Neural cell (in vitro differentiated cells): ENCODE data around the gene BCAP29. TPM values are rescaled to one million over a fixed set of nuclear protein-coding genes. Genes with fewer than 3 reads are reported as not detected.

ENCODE experiments used
- H2AFZ ChIP-seq: fragments of 200-600, 300-800 bp; sonication (generic), shearing (Covaris generic); 2 replicates; pipeline ENCODE4 v1.6.0; 2014; ENCODE audit warnings: low read depth, mild to moderate bottlenecking, antibody characterized with exemption, low read length, moderate library complexity
- H3F3A ChIP-seq: fragments of 200-600 bp; shearing (Covaris generic); 2 replicates; pipeline ENCODE4 v1.6.1; 2016; ENCODE audit warnings: mild to moderate bottlenecking, moderate library complexity, mixed read lengths, antibody characterized with exemption, low read length; ENCODE audit not compliant: insufficient read depth, poor library complexity, severe bottlenecking
- H3K27ac ChIP-seq: fragments of 200-600, 300-800 bp; sonication (generic), shearing (Covaris generic); 2 replicates; pipeline ENCODE4 v1.5.1; 2014; ENCODE audit warnings: mild to moderate bottlenecking, low read length, moderate library complexity
- H3K27me3 ChIP-seq: fragments of 300-800, 200-600 bp; sonication (generic), shearing (Covaris generic); 2 replicates; pipeline ENCODE4 v1.6.0; 2014; ENCODE audit warnings: mild to moderate bottlenecking, low read depth, low read length, moderate library complexity; ENCODE audit not compliant: insufficient read depth
- H3K36me3 ChIP-seq: fragments of 300-800, 200-600 bp; sonication (generic), shearing (Covaris generic); 2 replicates; pipeline ENCODE4 v1.5.1; 2014; ENCODE audit warnings: mild to moderate bottlenecking, antibody characterized with exemption, low read length, moderate library complexity; ENCODE audit not compliant: insufficient read depth
- H3K4me2 ChIP-seq: fragments of 300-800, 200-600 bp; sonication (generic), shearing (Covaris generic); 2 replicates; pipeline ENCODE4 v1.6.0; 2014; ENCODE audit warnings: mild to moderate bottlenecking, low read length
- H3K4me3 ChIP-seq: fragments of 300-800, 200-600 bp; sonication (generic), shearing (Covaris generic); 2 replicates; pipeline ENCODE4 v1.5.1; 2014; ENCODE audit warnings: mild to moderate bottlenecking, low read length, moderate library complexity
- H3K79me2 ChIP-seq: fragments of 200-600 bp; shearing (Covaris generic); replicated peaks from 2 replicates; pipeline ENCODE4 v1.6.0; 2014; ENCODE audit warnings: mild to moderate bottlenecking, low read length, moderate library complexity; ENCODE audit not compliant: insufficient read depth
- H3K9ac ChIP-seq: fragments of 300-800, 200-600 bp; sonication (generic), shearing (Covaris generic); 2 replicates; pipeline ENCODE4 v1.6.1; 2016; ENCODE audit warnings: mild to moderate bottlenecking, low read length, mixed read lengths
- H3K9me2 ChIP-seq: fragments of 200-600 bp; shearing (Covaris generic); 2 replicates; pipeline ENCODE4 v1.6.1; 2016; ENCODE audit warnings: mild to moderate bottlenecking, low read length, mixed read lengths; ENCODE audit not compliant: insufficient read depth
- H3K9me3 ChIP-seq: fragments of 200-600, 300-800 bp; sonication (generic), shearing (Covaris generic); 2 replicates; pipeline ENCODE4 v1.6.1; 2016; ENCODE audit warnings: mild to moderate bottlenecking, mixed run types, low read length, moderate library complexity, mixed read lengths
- H4K20me1 ChIP-seq: fragments of 200-600 bp; shearing (Covaris generic); 2 replicates; pipeline ENCODE4 v1.6.1; 2016; ENCODE audit warnings: mild to moderate bottlenecking, mixed run types; ENCODE audit not compliant: insufficient read depth
- CTCF ChIP-seq: fragments of 450-650 bp; IDR thresholded peaks from 2 replicates; pipeline ENCODE4 v1.5.1; 2014; ENCODE audit warnings: antibody characterized with exemption, mild to moderate bottlenecking, moderate library complexity; ENCODE audit not compliant: poor library complexity, severe bottlenecking
- EP300 ChIP-seq: fragments of 450-650 bp; conservative IDR thresholded peaks from 2 replicates; pipeline ENCODE4 v1.6.1; 2014; ENCODE audit warnings: antibody characterized with exemption, mild to moderate bottlenecking, moderate library complexity; ENCODE audit not compliant: poor library complexity, severe bottlenecking
- EZH2 ChIP-seq: fragments of 200-600, 300-800 bp; shearing (Covaris generic), sonication (generic); IDR thresholded peaks from 2 replicates; pipeline ENCODE4 v1.6.1; 2014; ENCODE audit warnings: antibody characterized with exemption, low read length, borderline replicate concordance, mild to moderate bottlenecking; ENCODE audit not compliant: insufficient read depth, poor library complexity, severe bottlenecking
- MXI1 ChIP-seq: fragments of 450-650 bp; conservative IDR thresholded peaks from 2 replicates; pipeline ENCODE4 v1.6.1; 2014; ENCODE audit warnings: antibody characterized with exemption, mild to moderate bottlenecking; ENCODE audit not compliant: poor library complexity, severe bottlenecking
- POLR2AphosphoS5 ChIP-seq: IDR thresholded peaks from 2 replicates; pipeline ENCODE4 v1.6.1; 2012
- RAD21 ChIP-seq: fragments of 450-650 bp; conservative IDR thresholded peaks from 2 replicates; pipeline ENCODE4 v1.6.1; 2014; ENCODE audit warnings: antibody characterized with exemption, mild to moderate bottlenecking, moderate library complexity
- REST ChIP-seq: IDR thresholded peaks from 2 replicates; pipeline ENCODE4 v1.6.1; 2012; ENCODE audit warnings: borderline replicate concordance
- SMC3 ChIP-seq: fragments of 450-650 bp; conservative IDR thresholded peaks from 2 replicates; pipeline ENCODE4 v1.6.1; 2014; ENCODE audit warnings: antibody characterized with exemption, mild to moderate bottlenecking, moderate library complexity; ENCODE audit not compliant: poor library complexity
- TAF1 ChIP-seq: IDR thresholded peaks from 2 replicates; pipeline ENCODE4 v1.6.1; 2012; ENCODE audit warnings: low read depth
- polyA plus RNA-seq: library from polyadenylated mRNA; depleted of rRNA; stranded (reverse); fragments of >200 nt; gene quantifications from 2 replicates; pipeline ENCODE4 v1.2.3, GENCODE V29; 2014

The BCAP29 gene
- polyA plus RNA-seq, 1 donor from 2014 or later = 51.5 TPM

GRCh38 chr7:107622894-107623293 is 42.8 kb downstream of the BCAP29 start:
- Histone ChIP-seq H3K9me3 (no peaks in the 10 kb centered on the region), H3K27me3 (no peaks in the 10 kb centered on the region), H3K4me2 (no peak overlapping the region), H4K20me1 (no peaks in the 10 kb centered on the region), H3K36me3 (no peaks in the 10 kb centered on the region), H3K79me2 (no peaks in the 10 kb centered on the region), H2AFZ (no peak overlapping the region), H3K4me3 (no peak overlapping the region), H3F3A (no peaks in the 10 kb centered on the region), H3K9ac (no peak overlapping the region), H3K9me2 (no peaks in the 10 kb centered on the region), H3K27ac (no peak overlapping the region)
- TF ChIP-seq CTCF (no peak), EZH2 (no peak), RAD21 (no peak), EP300 (no peak), SMC3 (no peak), MXI1 (no peak), REST (no peak), POLR2AphosphoS5 (no peak), TAF1 (no peak)

- no peaks in the 10 kb centered on the region for H3K27me3 ChIP-seq
- H3K4me3 ChIP-seq = no peak overlapping the region
- H4K20me1 ChIP-seq = no peaks in the 10 kb centered on the region
- H3K79me2 ChIP-seq = no peaks in the 10 kb centered on the region
- H3K9me3 ChIP-seq = no peaks in the 10 kb centered on the region
- H3K4me2 ChIP-seq = no peak overlapping the region
- no peaks in the 10 kb centered on the region for H3F3A ChIP-seq
- H3K9me2 ChIP-seq = no peaks in the 10 kb centered on the region
- H3K27ac ChIP-seq = no peak overlapping the region
- no peaks in the 10 kb centered on the region for H3K36me3 ChIP-seq
- no peak overlapping the region for H3K9ac ChIP-seq
- no peak overlapping the region for H2AFZ ChIP-seq
- TF ChIP-seq CTCF (no peak), POLR2AphosphoS5 (no peak), TAF1 (no peak), SMC3 (no peak), REST (no peak), MXI1 (no peak), RAD21 (no peak), EZH2 (no peak), EP300 (no peak)
These were observed 47.0 kb downstream of the BCAP29 start for GRCh38 chr7:107627002-107627401.
